ENCODE results near the gene TPD52L1. TPM values are rescaled to one million over a fixed set of nuclear protein-coding genes. Genes with fewer than 3 reads are reported as not detected.

The TPD52L1 gene
- total and polyA plus RNA-seq, 2 of the 4 experiments (the other 2 are of a cell fraction) = 10.2 to 13.5 TPM

DNA sequence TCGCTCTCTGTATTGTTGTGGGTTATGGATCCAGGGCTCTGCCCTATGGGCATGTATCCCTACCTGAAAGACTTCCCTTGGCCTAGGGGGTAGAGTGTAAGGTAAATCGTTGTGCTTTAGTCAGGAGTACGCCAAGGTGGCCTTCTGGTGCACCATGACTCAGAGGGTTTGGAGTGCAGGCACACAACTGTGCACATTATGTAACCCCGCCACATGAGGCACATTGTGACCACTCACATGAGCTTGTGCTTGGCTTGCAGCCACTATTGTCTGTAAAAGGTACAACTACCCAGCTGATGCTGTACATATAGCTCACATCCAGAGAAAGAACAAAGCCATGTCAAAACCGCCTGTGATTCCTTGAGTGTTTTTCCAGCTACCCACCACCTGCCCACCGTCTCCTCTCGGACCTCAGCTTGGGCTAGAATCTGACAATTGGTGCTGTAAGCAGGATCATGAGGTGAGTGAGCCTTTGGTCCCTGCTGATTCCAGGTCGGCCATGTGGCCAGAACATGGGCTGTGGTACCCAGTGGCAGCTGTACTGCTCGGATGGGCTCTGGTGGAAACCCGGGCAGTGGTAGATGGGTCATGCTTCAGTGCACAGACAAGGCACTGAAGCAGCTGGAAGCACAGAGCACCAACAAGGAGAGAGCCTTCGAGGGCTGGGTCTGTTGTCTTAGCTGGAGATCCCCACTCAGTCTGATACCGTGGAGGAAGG is 114.4 kb downstream of the TPD52L1 start:
- H3K9me3 ChIP-seq (ENCODE audit: control insufficient read depth, insufficient read depth, low read length) = no peaks in the 10 kb centered on the region
- DNase-seq (no peak), ATAC-seq (ENCODE audit: low read depth) (no peak)
- no peak overlapping the region for H3K4me2 ChIP-seq (ENCODE audit: low read depth, low read length)
- no peak overlapping the region for H2AK9ac ChIP-seq (replicated peaks; ENCODE audit: low read depth, low read length, poor library complexity)
- dilution Hi-C loops (cut with HindIII; ENCODE audit: low sequenced_read_pairs, unreplicated experiment) (no loop called here), intact Hi-C loops (cut with micrococcal nuclease) (no loop called here), in situ Hi-C loops (cut with MboI; ENCODE audit: low sequenced_read_pairs) (no loop called here)
- no peaks in the 10 kb centered on the region for H3K79me1 ChIP-seq (ENCODE audit: low read depth in 1 of 2, low read length in 2 of 2)
- no peak overlapping the region for H3K27ac ChIP-seq (ENCODE audit: insufficient read depth, low read length)
- no peaks in the 10 kb centered on the region for H3K27me3 ChIP-seq (ENCODE audit: control insufficient read depth, insufficient read depth, low read length)
- H2BK15ac ChIP-seq (ENCODE audit: low read depth, low read length) = no peak overlapping the region
- H2BK20ac ChIP-seq (ENCODE audit: low read depth, low read length) = no peak overlapping the region
- ChIA-PET CTCF (no interaction called here), POLR2A (ENCODE audit: unreplicated experiment) (no interaction called here)
- H3K14ac ChIP-seq (replicated peaks; ENCODE audit: low read depth, low read length) = no peak overlapping the region
- H2AFZ ChIP-seq (replicated peaks; ENCODE audit: low read length, poor library complexity) = no peak overlapping the region
- 58% methylated on average over 2 of the region's 12 CpGs; no CpG with 5 or more reads in 1 of the 2 experiments for WGBS, 2 experiments (ENCODE audit: extremely low coverage in 2 of 2, insufficient read length in 1 of 2)
- no peak overlapping the region for H3K4me3 ChIP-seq (ENCODE audit: insufficient read depth, low read depth, low read length)
- peaks cover 10% of the 10 kb centered on the region for H3K36me3 ChIP-seq (ENCODE audit: control insufficient read depth, insufficient read depth, low read length)
- no peak overlapping the region for H4K91ac ChIP-seq (ENCODE audit: insufficient read depth, low read depth, low read length)
- H2BK120ac ChIP-seq (ENCODE audit: low read depth, low read length) = no peak overlapping the region
- H3K9me1 ChIP-seq (ENCODE audit: insufficient read depth, low read length) = no peaks in the 10 kb centered on the region; the same call in 1 of the 2 replicates
- no peak overlapping the region for H4K8ac ChIP-seq (ENCODE audit: low read depth in 2 of 2, low read length in 2 of 2)
- H3K23ac ChIP-seq (ENCODE audit: low read depth, low read length) = no peak overlapping the region; the same call in 1 of the 2 replicates
- no peak overlapping the region for H3K18ac ChIP-seq (ENCODE audit: low read depth, low read length)
- no peaks in the 10 kb centered on the region for H4K20me1 ChIP-seq (ENCODE audit: insufficient read depth, low read length)
- no peak overlapping the region; the same call in 1 of the 2 replicates for H3K4ac ChIP-seq (ENCODE audit: low read depth, low read length)
- no peak overlapping the region for H3K56ac ChIP-seq (ENCODE audit: extremely low read depth, insufficient read depth, low read length)
- H3K4me1 ChIP-seq (ENCODE audit: control insufficient read depth, insufficient read depth, low read length) = no peaks in the 10 kb centered on the region; the same call in 1 of the 2 replicates
- H2BK5ac ChIP-seq (ENCODE audit: low read depth, low read length, poor library complexity, severe bottlenecking) = no peak overlapping the region
- H4K5ac ChIP-seq (ENCODE audit: low read depth, low read length) = no peak overlapping the region
- H3K9ac ChIP-seq (ENCODE audit: low read depth, low read length) = no peak overlapping the region
- H2AK5ac ChIP-seq (ENCODE audit: low read depth, low read length) = peak overlapping the region; percentile 15; the same call in 1 of the 2 replicates
- no peak for TF ChIP-seq CEBPB (IDR thresholded peaks at IDR 0.05; ENCODE audit: low read depth, low read length)
- no TSS peak for BruUV-seq (replicated peaks)

All from IMR-90 (cell line).